Measurements from ENCODE around the gene RCBTB1.

RCBTB1 gene

GRCh38 chr13:49495783-49496762 is 89.3 kb downstream of the RCBTB1 start, which contains the start of gene PHF11:
TSS of gene PHF11 (plus strand) at chr13:49495953. CDS start at chr13:49496002, 49 bp downstream.
- DNase-seq (ENCODE audit: low read depth), result peak; percentile 79
- TF ChIP-seq CTCF (IDR thresholded peaks at IDR 0.05; ENCODE audit: insufficient read depth, low read depth, low read length, missing control alignments), result no peak
- peak within 1 kb of the TSS; percentile 61 for H3K4me3 ChIP-seq (ENCODE audit: low read length)

DNA sequence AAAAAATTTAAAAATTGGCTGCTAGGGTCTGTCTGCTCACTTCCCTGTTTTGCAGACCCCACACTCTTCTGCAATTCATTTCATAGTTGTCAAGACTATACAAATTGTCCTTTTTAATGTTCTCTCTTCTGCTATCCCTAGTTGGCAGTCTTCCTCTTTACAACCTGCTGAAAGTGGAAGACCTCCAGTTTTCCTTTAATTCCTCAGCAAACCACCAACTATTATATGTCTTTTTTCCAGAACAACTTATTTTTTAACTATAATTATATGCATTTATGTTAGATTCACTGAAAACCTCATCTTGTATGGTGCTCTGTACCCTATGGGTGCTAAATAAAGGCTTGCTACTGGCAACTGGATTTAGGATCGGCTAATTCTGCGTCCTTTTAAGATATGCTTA is 90.7 kb downstream of the RCBTB1 start:
- peak overlapping the region; percentile 61 for H3K4me3 ChIP-seq (ENCODE audit: low read length)
- DNase-seq (ENCODE audit: low read depth), result no peak
- no peak for TF ChIP-seq CTCF (IDR thresholded peaks at IDR 0.05; ENCODE audit: insufficient read depth, low read depth, low read length, missing control alignments)

GRCh38 chr13:49488563-49488962 is 96.8 kb downstream of the RCBTB1 start:
- H3K4me3 ChIP-seq (ENCODE audit: low read length), result no peak overlapping the region
- no peak for TF ChIP-seq CTCF (IDR thresholded peaks at IDR 0.05; ENCODE audit: insufficient read depth, low read depth, low read length, missing control alignments)
- no peak for DNase-seq (ENCODE audit: low read depth)
